Omental fat pad (tissue), 4 donors: ENCODE results near the gene CLDN10. TPM values are rescaled to one million over a fixed set of nuclear protein-coding genes. Genes with fewer than 3 reads are reported as not detected.
"Not testable (repeated sequence)": the region's sequence is repeated elsewhere in the genome, so short reads cannot be mapped to it uniquely, and the experiment has no call there.

ENCODE experiments used
- ATAC-seq: fragments of 150-250 bp; one replicate; pipeline ENCODE4 v1.9.1; 2016; ENCODE audit warnings: mild to moderate bottlenecking, moderate library complexity; ENCODE audit not compliant: low FRiP score
- DNase-seq: peaks from one replicate; pipeline ENCODE4 v3.0.0-alpha.2; 2019; ENCODE audit warnings: low spot score
- total RNA-seq, 4 donors: library from RNA; depleted of rRNA; stranded (reverse); fragments of >200 nt; gene quantifications; one replicate each; pipeline ENCODE4 v1.1.0, GENCODE V29; 2016
- TF ChIP-seq, protein P1 (sequence below), 3 donors: fragments of 450-650 bp; IDR thresholded peaks; one replicate each; pipeline ENCODE4 v1.5.1; 2016 to 2017; ENCODE audit warnings: antibody characterized with exemption in 3 of 3, mild to moderate bottlenecking in 3 of 3, moderate library complexity in 2 of 3

The CLDN10 gene
- total RNA-seq, 4 donors from 2014 or later = 0.47 to 0.69 TPM; not detected in 2

GRCh38 chr13:95552208-95552538 lies 347 bp upstream of the CLDN10 start:
- DNase-seq (no peak), ATAC-seq (no peak)
- TF ChIP-seq, protein P1, sequence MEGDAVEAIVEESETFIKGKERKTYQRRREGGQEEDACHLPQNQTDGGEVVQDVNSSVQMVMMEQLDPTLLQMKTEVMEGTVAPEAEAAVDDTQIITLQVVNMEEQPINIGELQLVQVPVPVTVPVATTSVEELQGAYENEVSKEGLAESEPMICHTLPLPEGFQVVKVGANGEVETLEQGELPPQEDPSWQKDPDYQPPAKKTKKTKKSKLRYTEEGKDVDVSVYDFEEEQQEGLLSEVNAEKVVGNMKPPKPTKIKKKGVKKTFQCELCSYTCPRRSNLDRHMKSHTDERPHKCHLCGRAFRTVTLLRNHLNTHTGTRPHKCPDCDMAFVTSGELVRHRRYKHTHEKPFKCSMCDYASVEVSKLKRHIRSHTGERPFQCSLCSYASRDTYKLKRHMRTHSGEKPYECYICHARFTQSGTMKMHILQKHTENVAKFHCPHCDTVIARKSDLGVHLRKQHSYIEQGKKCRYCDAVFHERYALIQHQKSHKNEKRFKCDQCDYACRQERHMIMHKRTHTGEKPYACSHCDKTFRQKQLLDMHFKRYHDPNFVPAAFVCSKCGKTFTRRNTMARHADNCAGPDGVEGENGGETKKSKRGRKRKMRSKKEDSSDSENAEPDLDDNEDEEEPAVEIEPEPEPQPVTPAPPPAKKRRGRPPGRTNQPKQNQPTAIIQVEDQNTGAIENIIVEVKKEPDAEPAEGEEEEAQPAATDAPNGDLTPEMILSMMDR (IDR thresholded peaks at IDR 0.05) = no peak

DNA sequence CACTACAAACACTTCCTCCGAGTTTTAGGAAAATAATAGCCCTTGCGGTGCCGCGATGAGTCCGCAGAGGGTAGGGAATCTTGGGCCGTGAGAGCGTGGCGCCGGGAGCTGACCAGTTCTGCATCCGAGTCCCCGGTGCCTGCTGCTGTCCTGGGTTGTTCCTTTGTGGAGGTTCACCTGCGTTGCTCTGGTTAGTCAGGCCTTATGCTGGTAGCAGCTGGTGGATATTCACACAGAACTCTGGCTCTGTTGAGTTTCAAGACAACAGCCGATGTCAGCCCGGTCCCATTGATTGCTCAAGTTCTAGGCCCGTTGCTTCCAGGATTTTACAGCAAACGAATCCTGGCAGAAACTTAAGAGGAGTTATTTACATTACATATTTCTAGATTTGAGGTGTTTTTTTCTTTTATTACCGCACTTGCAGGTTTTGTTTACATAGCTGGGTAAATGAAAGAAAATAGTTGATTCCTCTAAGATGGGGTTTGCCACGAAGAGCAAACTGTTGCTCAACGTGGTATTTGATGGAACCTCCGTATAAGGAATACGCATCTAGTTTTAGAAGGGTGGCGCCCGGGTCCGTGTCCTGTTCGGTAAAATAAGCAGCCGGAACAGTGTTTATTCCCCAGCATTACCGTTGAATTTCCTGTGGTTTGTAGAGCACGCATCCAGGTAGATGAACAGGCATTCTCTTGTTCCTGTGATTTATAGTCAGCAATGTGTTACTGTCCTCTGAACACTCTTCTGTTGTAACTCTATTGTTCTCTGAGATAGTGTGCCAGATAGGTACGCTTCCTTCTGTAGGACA lies 1.3 kb downstream of the CLDN10 start:
- no peak for ATAC-seq
- TF ChIP-seq, protein P1 (IDR thresholded peaks at IDR 0.05) = no peak
- DNase-seq = no peak

DNA sequence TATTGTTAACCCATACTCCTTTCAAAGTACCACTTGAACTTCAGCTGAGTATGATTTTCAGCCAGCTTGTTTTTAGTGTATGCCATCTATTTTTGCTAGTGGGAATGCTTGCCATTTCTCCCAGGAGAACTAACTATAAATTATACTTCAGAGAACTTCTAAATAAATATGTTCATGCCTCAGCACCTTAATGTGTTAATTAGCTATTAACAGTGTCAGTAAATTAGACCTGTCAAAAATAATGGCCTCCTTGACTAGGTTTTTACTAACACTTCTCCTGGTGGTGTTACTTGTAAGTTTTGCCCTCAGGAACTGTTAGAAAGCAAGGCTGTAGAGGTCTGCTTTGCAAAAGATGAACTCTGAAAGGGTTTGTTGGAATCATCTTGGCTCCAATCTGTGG lies 4.5 kb downstream of the CLDN10 start:
- TF ChIP-seq, protein P1 (IDR thresholded peaks at IDR 0.05) = no peak
- no peak for ATAC-seq
- no peak for DNase-seq

- no peak for DNase-seq
- no peak for ATAC-seq
- TF ChIP-seq, protein P1 (IDR thresholded peaks at IDR 0.05) = no peak
Observed at GRCh38 chr13:95559100-95559499, 6.6 kb downstream of the CLDN10 start.

DNA sequence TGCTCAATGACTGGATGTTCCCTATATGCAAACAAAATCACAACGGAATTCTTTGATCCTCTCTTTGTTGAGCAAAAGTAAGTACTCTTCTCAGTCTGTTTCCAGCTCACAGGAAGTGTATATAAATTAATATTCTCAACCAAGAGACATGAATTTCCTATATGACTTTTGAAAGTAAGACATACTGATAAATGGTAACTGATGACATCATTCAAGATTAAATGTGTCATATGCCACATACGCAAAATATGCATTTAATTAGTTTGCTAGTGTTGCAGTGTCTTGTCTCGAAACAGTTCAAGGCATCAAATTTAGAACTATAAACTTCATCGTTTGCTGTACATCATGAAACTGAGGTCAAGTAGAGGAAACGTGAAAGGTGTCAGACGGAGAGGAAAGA lies 7.9 kb downstream of the CLDN10 start:
- no peak for DNase-seq
- TF ChIP-seq, protein P1 (IDR thresholded peaks at IDR 0.05) = no peak
- no peak for ATAC-seq

- DNase-seq (no peak), ATAC-seq (no peak)
- TF ChIP-seq, protein P1 (IDR thresholded peaks at IDR 0.05) = no peak
Observed at GRCh38 chr13:95564091-95564490, 11.6 kb downstream of the CLDN10 start.

DNA sequence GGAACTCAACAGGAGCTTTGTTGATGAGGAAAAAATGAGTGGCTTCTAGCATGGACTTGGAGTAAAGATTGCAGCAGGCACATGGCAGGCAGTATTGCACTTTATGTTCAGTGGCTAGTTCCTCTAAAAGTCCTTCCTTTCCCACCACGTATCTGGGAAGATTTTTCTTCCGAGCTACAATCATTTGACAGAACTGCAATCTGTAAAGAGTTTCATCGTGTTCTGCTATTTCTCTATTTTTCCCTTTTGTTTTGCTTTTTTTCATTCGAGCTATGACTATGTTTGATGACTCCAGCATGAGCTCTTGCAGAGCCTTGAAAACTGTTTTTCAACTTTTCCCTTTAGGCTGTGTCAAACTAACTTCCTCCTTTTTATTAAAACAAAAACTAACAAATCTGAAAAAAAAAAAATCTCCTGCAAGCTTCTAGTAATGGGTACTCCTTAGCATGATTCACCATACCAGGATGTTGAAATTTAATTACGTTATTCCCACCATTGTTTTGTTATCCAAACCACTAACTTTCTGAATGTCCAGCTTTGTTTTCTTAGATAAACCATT lies 12.3 kb downstream of the CLDN10 start:
- no peak for ATAC-seq
- no peak for DNase-seq
- TF ChIP-seq, protein P1 (IDR thresholded peaks at IDR 0.05) = no peak

DNA sequence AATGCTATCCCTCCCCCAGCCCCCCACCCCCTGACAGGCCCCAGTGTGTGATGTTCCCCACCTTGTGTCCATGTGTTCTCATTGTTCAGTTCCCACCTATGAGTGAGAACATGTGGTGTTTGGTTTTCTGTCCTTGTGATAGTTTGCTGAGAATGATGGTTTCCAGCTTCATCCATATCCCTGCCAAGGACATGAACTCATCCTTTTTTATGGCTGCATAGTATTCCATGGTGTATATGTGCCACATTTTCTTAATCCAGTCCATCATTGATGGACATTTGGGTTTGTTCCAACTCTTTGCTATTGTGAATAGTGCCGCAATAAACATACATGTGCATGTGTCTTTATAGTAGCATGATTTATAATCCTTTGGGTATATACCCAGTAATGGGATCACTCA lies 13.2 kb downstream of the CLDN10 start:
- not testable (repeated sequence) for ATAC-seq, DNase-seq
